Suprapubic skin (tissue), 4 donors: ENCODE results near the gene SEPTIN14.
"Not testable (repeated sequence)": the region's sequence is repeated elsewhere in the genome, so short reads cannot be mapped to it uniquely, and the experiment has no call there.

ENCODE experiments used
- POLR2A ChIP-seq, 2 donors: fragments of 450-650 bp; IDR thresholded peaks; one replicate each; pipeline ENCODE4 v1.6.1; 2017; ENCODE audit warnings: antibody characterized with exemption in 2 of 2, mild to moderate bottlenecking in 2 of 2, moderate library complexity in 2 of 2
- POLR2AphosphoS5 ChIP-seq, 3 donors: sonication (generic); formaldehyde crosslinking; IDR thresholded peaks; one replicate each; pipeline ENCODE4 v1.6.1; 2017; ENCODE audit warnings: antibody characterized with exemption in 3 of 3

DNA sequence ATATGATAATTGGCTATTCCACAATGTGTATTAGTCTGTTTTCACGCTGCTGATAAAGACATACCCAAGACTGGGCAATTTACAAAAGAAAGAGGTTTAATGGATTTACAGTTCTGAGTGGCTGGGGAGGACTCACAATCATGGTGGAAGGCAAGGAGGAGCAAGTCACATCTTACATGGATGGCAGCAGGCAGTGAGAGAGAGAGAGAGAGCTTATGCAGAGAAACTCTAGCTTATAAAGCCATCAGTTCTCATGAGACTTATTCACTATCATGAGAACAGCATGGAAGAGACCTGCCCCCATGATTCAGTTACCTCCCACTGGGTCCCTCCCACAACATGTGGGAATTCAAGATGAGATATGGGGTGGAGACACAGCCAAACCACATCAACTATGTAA, 38.5 kb upstream of the SEPTIN14 start:
- TF ChIP-seq POLR2A, POLR2AphosphoS5 (IDR thresholded peaks at IDR 0.05): not testable (repeated sequence)
